Activated B cell treated with CpG ODN at 0.5 μM for 24 hours (primary cell): ENCODE results near the gene NDUFS2. TPM values are rescaled to one million over a fixed set of nuclear protein-coding genes. Genes with fewer than 3 reads are reported as not detected.
A peak's percentile ranks its signal among the peaks of the same experiment; 100 is the strongest.

Experiments
- ATAC-seq: fragments of 200-7000 bp; cut with Tn5 transposase; one replicate; pipeline ENCODE4 v1.10.0; 2021; ENCODE audit warnings: low read depth, mild to moderate bottlenecking, moderate library complexity
- CTCF ChIA-PET: fragments of 350-600 bp; sonication (Branson Sonifier 250); formaldehyde crosslinking; loops from one replicate; lab custom pipeline; 2021; ENCODE audit warnings: antibody characterized with exemption; lab: Charles Lee
- POLR2A ChIA-PET: fragments of 350-600 bp; sonication (Branson Sonifier 250); formaldehyde crosslinking; loops from one replicate; lab custom pipeline; 2021; ENCODE audit warnings: antibody characterized with exemption; lab: Charles Lee
- DNase-seq: peaks from one replicate; pipeline ENCODE4 v3.0.0; 2022
- H3K27ac Mint-ChIP-seq: one replicate; pipeline ENCODE4 v1.8.0; 2020; ENCODE audit warnings: mixed read lengths
- H3K27me3 Mint-ChIP-seq: one replicate; pipeline ENCODE4 v1.8.0; 2021; ENCODE audit warnings: mixed read lengths
- H3K36me3 Mint-ChIP-seq: one replicate; pipeline ENCODE4 v1.8.0; 2021; ENCODE audit warnings: low read depth, mixed read lengths
- H3K4me1 Mint-ChIP-seq: one replicate; pipeline ENCODE4 v1.8.0; 2021; ENCODE audit warnings: mixed read lengths
- H3K4me3 Mint-ChIP-seq: one replicate; pipeline ENCODE4 v1.8.0; 2020; ENCODE audit warnings: mild to moderate bottlenecking, mixed read lengths
- H3K9me3 Mint-ChIP-seq: one replicate; pipeline ENCODE4 v1.8.0; 2020; ENCODE audit warnings: mixed read lengths
- intact Hi-C: fragments of 100-400 bp; cut with micrococcal nuclease; formaldehyde crosslinking; loops from one replicate; pipeline ENCODE4 v1.15.1; 2024
- total RNA-seq: library from RNA; stranded (reverse); gene quantifications from 2 replicates; pipeline ENCODE4 v1.2.3, GENCODE V29; 2022
- TF ChIP-seq, protein P1 (sequence below): fragments of 200-600 bp; IDR thresholded peaks from one replicate; pipeline ENCODE4 v1.8.0; 2022; ENCODE audit warnings: antibody characterized with exemption, mild to moderate bottlenecking

The NDUFS2 gene
- total RNA-seq, 1 donor from 2014 or later = 73.9 TPM

DNA sequence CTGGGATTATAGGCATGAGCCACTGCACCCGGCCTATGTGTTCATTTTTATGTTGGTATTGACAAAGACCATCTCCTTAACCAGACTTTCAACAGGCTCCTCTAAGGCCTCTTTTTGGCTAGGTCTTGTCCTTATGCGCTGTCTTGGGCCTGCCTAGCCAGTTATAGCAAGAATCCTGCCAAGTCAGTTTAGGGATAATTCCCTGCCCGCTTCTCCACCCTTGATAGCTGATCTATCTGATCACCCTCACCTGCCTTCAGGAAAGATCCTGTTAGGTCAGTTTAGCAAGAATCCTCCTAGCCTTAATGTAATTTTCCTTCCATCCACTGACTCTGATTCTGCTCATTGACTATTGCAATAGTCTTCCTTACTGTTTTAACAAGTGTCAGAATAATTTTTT is 22.5 kb upstream of the NDUFS2 start:
- Mint-ChIP-seq H3K9me3 (no peaks in the 10 kb centered on the region), H3K36me3 (peaks cover 19% of the 10 kb centered on the region), H3K4me3 (no peak overlapping the region), H3K4me1 (peaks cover 79% of the 10 kb centered on the region), H3K27me3 (no peaks in the 10 kb centered on the region), H3K27ac (peak overlapping the region; percentile 61)
- intact Hi-C loops = no loop called here
- no peak for DNase-seq
- POLR2A ChIA-PET = interaction anchor here (0.6 to 4.1 kb wide), 6 partner anchors 8 to 201 kb away, joined by 3 to 49 read pairs (median 4); partner anchors contain the start of genes NDUFS2 and PPOX
- CTCF ChIA-PET = interaction anchor here (0.7 to 4.6 kb wide), 5 partner anchors 13 to 927 kb away, joined by 3 to 27 read pairs (median 6); partner anchors contain the start of genes NDUFS2 and TOMM40L
- TF ChIP-seq, protein P1, sequence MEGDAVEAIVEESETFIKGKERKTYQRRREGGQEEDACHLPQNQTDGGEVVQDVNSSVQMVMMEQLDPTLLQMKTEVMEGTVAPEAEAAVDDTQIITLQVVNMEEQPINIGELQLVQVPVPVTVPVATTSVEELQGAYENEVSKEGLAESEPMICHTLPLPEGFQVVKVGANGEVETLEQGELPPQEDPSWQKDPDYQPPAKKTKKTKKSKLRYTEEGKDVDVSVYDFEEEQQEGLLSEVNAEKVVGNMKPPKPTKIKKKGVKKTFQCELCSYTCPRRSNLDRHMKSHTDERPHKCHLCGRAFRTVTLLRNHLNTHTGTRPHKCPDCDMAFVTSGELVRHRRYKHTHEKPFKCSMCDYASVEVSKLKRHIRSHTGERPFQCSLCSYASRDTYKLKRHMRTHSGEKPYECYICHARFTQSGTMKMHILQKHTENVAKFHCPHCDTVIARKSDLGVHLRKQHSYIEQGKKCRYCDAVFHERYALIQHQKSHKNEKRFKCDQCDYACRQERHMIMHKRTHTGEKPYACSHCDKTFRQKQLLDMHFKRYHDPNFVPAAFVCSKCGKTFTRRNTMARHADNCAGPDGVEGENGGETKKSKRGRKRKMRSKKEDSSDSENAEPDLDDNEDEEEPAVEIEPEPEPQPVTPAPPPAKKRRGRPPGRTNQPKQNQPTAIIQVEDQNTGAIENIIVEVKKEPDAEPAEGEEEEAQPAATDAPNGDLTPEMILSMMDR = no peak
- ATAC-seq = no peak

DNA sequence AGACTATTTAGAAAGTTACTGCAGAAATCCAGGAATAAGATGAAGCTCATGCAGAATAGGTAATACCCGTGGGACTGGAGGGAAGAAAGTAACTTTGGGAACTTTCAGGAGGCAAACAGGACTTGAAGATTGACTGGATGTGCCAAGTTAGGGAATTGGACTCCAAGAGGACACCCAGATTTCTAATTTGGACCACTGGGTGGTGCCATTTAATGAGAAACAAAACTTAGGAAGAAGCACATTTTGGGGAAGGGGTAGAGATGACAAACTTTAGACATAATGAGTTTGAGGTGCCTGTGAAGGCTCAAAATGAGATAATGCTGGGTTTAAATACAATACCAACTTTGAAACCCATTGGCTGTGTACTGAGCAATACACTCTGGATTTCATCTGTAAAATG is 21.5 kb upstream of the NDUFS2 start:
- intact Hi-C loops = no loop called here
- Mint-ChIP-seq H3K36me3 (peaks cover 10% of the 10 kb centered on the region), H3K27me3 (no peaks in the 10 kb centered on the region), H3K27ac (peak overlapping the region; percentile 43), H3K4me1 (peaks cover 79% of the 10 kb centered on the region), H3K9me3 (no peaks in the 10 kb centered on the region), H3K4me3 (no peak overlapping the region)
- TF ChIP-seq, protein P1 = no peak
- POLR2A ChIA-PET = interaction anchor here (0.7 to 4.1 kb wide), 5 partner anchors 14 to 45 kb away, joined by 4 to 49 read pairs (median 18); partner anchors contain the start of genes NDUFS2, PPOX and TOMM40L
- ATAC-seq (no peak), DNase-seq (no peak)
- CTCF ChIA-PET = interaction anchor here (0.7 to 4.6 kb wide), 9 partner anchors 12 to 928 kb away, joined by 3 to 27 read pairs (median 6); partner anchors contain the start of genes NDUFS2, PPOX and TOMM40L

DNA sequence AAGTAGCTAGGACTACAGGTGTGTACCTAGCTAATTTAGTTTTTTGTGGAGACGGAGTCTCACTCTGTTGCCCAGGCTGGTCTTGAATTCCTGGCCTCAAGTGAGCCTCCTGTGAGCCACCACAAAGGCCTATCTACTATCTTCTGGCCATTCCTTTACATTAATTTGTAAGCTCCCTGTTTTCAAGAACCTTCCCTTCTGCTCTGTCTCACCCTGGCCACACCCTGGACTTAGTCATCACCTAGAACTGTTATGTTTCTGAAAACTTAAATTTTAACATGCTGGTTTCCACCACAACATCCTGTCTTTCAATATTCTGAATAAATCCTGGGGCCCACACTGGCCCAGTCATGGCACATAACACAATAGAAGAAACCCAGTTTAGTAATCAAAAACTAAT is 20.0 kb upstream of the NDUFS2 start:
- intact Hi-C loops = loop anchor here (1.0 kb wide), 1 partner anchor 10 kb away; no protein-coding TSS in a partner anchor
- no peaks in the 10 kb centered on the region for H3K9me3 Mint-ChIP-seq
- H3K27ac Mint-ChIP-seq = peak overlapping the region; percentile 84
- H3K4me3 Mint-ChIP-seq = peak overlapping the region; percentile 54
- peak; percentile 14 for ATAC-seq
- TF ChIP-seq, protein P1 = no peak
- ChIA-PET POLR2A (interaction anchor here (0.8 to 4.1 kb wide), 14 partner anchors 10 to 207 kb away, joined by 3 to 49 read pairs (median 8); partner anchors contain the start of genes DEDD, NDUFS2, PFDN2 and PPOX), CTCF (interaction anchor here (1.2 to 4.6 kb wide), 6 partner anchors 10 to 200 kb away, joined by 5 to 27 read pairs (median 8); partner anchors contain the start of genes PPOX and TOMM40L)
- H3K36me3 Mint-ChIP-seq = peaks cover 1% of the 10 kb centered on the region
- no peaks in the 10 kb centered on the region for H3K27me3 Mint-ChIP-seq
- DNase-seq = no peak
- H3K4me1 Mint-ChIP-seq = peaks cover 79% of the 10 kb centered on the region

DNA sequence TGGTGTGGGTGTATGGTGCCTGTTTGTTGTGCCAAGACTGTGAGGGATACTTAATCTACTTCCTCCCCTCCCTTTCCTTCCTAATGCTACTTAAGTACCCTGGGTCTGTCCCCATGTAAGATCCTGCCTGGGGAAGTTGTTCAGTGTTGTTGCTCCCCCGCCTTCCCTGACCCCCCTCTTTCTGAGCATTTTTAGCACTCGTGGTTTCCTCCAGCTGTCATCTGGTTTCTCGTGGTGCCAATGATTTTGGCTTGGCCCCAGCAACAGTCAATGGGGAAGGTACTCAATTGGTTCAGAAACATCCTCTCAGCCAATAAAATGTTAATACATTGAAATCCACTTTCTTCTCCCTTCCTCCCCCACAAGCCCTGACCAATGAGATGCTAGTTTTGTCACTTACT is 16.9 kb upstream of the NDUFS2 start:
- TF ChIP-seq, protein P1 = no peak

More for the DNA sequence above, 16.9 kb upstream of the NDUFS2 start:
- intact Hi-C loops = loop anchor here (1.0 to 2.0 kb wide), 2 partner anchors 8 to 40 kb away; partner anchors contain the start of gene B4GALT3
- ChIA-PET POLR2A (interaction anchor here (0.9 to 2.9 kb wide), 8 partner anchors 8 to 608 kb away, joined by 3 to 40 read pairs (median 6); partner anchors contain the start of genes B4GALT3, DEDD, NDUFS2 and PPOX), CTCF (interaction anchor here (1.0 to 2.4 kb wide), 3 partner anchors 8 to 197 kb away, joined by 4 to 11 read pairs (median 5); partner anchors contain the start of genes B4GALT3 and TOMM40L)
- peak; percentile 41 for DNase-seq
- H3K4me1 Mint-ChIP-seq = peaks cover 85% of the 10 kb centered on the region
- no peaks in the 10 kb centered on the region for H3K27me3 Mint-ChIP-seq
- ATAC-seq = peak; percentile 66
- no peaks in the 10 kb centered on the region for H3K36me3 Mint-ChIP-seq
- H3K9me3 Mint-ChIP-seq = no peaks in the 10 kb centered on the region
- H3K4me3 Mint-ChIP-seq = peak overlapping the region; percentile 77
- peak overlapping the region; percentile 93 for H3K27ac Mint-ChIP-seq
